GM21390 (cell line): Measurements from ENCODE around the gene MAD1L1.

Experiments
- ATAC-seq: cut with Tn5 transposase; IDR thresholded peaks from one replicate; pipeline ENCODE4 v1.9.1; 2021; ENCODE audit not compliant: unreplicated experiment

The MAD1L1 gene

GRCh38 chr7:2122651-2123050 is 110.1 kb downstream of the MAD1L1 start:
- ATAC-seq: no peak

GRCh38 chr7:2120841-2121830 is 111.6 kb downstream of the MAD1L1 start:
- ATAC-seq: no peak

GRCh38 chr7:2120251-2120660 is 112.5 kb downstream of the MAD1L1 start:
- no peak for ATAC-seq

- ATAC-seq: no peak
These were observed 114.0 kb downstream of the MAD1L1 start for GRCh38 chr7:2118630-2119190.

GRCh38 chr7:2118056-2118455 is 114.7 kb downstream of the MAD1L1 start:
- ATAC-seq: no peak

GRCh38 chr7:2117646-2118045 is 115.1 kb downstream of the MAD1L1 start:
- no peak for ATAC-seq

GRCh38 chr7:2116989-2117591 is 115.7 kb downstream of the MAD1L1 start:
- ATAC-seq: no peak

- no peak for ATAC-seq
These were observed 116.3 kb downstream of the MAD1L1 start for GRCh38 chr7:2116448-2116810.

GRCh38 chr7:2115760-2116447 is 116.8 kb downstream of the MAD1L1 start:
- no peak for ATAC-seq

- no peak for ATAC-seq
These were observed 117.6 kb downstream of the MAD1L1 start for GRCh38 chr7:2114926-2115759.

- ATAC-seq: no peak
These were observed 118.7 kb downstream of the MAD1L1 start for GRCh38 chr7:2114052-2114451.

GRCh38 chr7:2112261-2113198 is 120.2 kb downstream of the MAD1L1 start:
- no peak for ATAC-seq

- no peak for ATAC-seq
These were observed 121.2 kb downstream of the MAD1L1 start for GRCh38 chr7:2111568-2111967.

GRCh38 chr7:2110610-2111396 is 121.9 kb downstream of the MAD1L1 start:
- no peak for ATAC-seq

GRCh38 chr7:2109936-2110609 is 122.7 kb downstream of the MAD1L1 start:
- no peak for ATAC-seq

- no peak for ATAC-seq
These were observed 123.4 kb downstream of the MAD1L1 start for GRCh38 chr7:2109251-2109872.

GRCh38 chr7:2108501-2109250 is 124.1 kb downstream of the MAD1L1 start:
- no peak for ATAC-seq
